ENCODE data around the gene ANTKMT.

GRCh38 chr16:671353-672131, 49.4 kb upstream of the ANTKMT start:
- TF ChIP-seq HDGF (IDR thresholded peaks at IDR 0.05; ENCODE audit: borderline replicate concordance) (no peak), BHLHE40 (IDR thresholded peaks at IDR 0.05; ENCODE audit: borderline replicate concordance) (no peak), ARNT (IDR thresholded peaks at IDR 0.05) (no peak), NFRKB (IDR thresholded peaks at IDR 0.05) (no peak), FOXA1 (IDR thresholded peaks at IDR 0.05) (no peak), SP1 (IDR thresholded peaks at IDR 0.05) (no peak), ELF4 (IDR thresholded peaks at IDR 0.05) (no peak), ZNF384 (IDR thresholded peaks at IDR 0.05) (no peak), TARDBP (IDR thresholded peaks at IDR 0.05) (no peak), L3MBTL2 (conservative IDR thresholded peaks at IDR 0.05) (no peak), FOXK2 (IDR thresholded peaks at IDR 0.05) (no peak)
- TF ChIP-seq, protein P1, sequence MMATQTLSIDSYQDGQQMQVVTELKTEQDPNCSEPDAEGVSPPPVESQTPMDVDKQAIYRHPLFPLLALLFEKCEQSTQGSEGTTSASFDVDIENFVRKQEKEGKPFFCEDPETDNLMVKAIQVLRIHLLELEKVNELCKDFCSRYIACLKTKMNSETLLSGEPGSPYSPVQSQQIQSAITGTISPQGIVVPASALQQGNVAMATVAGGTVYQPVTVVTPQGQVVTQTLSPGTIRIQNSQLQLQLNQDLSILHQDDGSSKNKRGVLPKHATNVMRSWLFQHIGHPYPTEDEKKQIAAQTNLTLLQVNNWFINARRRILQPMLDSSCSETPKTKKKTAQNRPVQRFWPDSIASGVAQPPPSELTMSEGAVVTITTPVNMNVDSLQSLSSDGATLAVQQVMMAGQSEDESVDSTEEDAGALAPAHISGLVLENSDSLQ (IDR thresholded peaks at IDR 0.05): no peak

Data from HEK293T (cell line).